Measurements from ENCODE around the gene NUDT8.

NUDT8 gene

DNA sequence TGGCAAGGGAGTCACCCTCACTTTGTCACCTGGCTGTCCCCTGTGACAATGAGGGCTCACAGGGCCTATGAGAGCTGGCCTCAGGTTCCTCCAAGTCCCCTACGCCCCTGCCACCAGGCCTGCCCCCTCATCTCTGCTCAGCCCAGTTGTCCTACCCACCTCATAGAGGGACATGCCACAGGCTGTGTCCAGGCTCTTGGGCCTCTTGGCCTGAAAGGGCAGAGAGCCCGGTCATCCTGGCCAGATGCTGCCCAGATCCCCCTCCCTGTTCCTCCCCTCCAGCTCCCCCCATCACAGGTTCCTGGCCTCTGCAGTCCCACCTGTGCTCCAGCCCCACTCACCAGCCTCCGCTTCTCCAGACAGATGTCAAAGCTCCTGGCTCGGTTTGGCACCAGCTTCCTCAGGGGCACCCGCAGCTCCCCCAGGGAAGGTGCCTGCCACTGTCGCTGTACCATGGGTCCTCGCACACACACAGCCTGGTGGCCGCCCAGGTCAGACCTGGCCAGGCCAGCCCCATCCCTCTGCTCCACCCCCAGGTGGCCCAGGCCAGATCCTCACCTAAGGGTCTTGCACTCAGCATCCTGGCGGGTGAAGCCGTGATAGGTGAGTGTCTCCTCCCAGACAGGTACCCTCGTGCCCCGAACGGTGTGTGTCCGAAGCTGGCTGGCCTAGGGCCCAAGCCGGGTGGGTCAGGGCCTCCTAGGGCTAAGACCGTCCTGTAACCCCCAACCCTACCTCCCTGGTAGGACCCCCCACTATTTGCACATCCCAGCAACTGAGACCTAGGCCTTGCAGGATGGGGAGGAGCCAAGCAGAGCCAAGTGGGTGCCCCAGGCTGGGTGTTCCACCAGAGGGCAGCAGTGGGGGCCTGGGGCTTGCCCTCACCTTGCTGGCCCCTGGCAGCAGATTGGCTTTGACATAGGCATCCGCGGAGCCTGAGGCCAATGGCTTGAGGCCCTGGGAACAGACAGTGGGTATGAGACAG is 14.7 kb downstream of the NUDT8 start:
- peaks cover 3% of the 10 kb centered on the region for H3K27me3 ChIP-seq (ENCODE audit: control insufficient read depth, insufficient read depth, low read length)
- peaks cover 17% of the 10 kb centered on the region for H3K36me3 ChIP-seq (ENCODE audit: control insufficient read depth, insufficient read depth, low read length)
- no peak overlapping the region for H3K9ac ChIP-seq (ENCODE audit: low read length)
- peak overlapping the region; percentile 69 for H3K4me3 ChIP-seq (ENCODE audit: low read length)
- no peak overlapping the region for H3K27ac ChIP-seq (ENCODE audit: low read depth, low read length)
- H3K4me1 ChIP-seq (ENCODE audit: control insufficient read depth, insufficient read depth, low read length) = no peaks in the 10 kb centered on the region

DNA sequence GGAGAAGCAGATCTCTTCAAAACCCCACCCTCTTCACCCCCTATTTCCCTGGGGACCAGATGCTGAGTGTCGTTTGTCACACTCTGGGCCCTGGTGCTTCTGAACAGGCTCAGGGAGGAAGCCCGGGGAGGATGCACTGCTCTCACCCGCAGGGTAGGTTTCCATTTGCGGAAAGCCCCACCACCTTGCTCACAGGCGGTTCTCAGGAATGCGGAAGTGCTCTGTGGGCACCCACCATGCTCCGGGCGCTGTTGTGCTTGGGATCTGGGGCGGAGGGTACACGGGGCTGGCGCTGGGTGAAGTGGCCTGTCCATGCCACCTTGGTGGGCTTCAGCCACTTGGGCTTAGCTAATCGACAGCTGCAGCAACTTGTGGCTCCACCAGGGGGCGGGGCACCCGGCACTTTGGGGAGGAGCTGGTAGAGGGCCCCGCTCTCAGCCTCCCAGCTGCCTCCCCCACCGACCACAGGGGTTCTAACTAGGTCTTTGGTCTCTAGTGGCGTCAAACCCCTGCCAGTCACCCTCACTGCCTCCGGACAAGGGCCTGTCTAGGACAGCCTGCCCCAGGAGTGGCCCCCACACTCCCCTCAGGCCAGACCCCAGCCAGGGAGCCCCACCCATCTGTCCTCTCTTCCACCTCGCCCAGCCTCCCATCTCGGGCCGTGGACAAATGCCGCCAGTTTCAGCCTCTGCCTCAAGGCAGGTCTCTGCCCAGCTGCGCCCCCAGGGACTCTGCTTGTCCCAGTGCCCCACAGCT is 15.6 kb downstream of the NUDT8 start:
- H3K27me3 ChIP-seq (ENCODE audit: control insufficient read depth, insufficient read depth, low read length) = peaks cover 3% of the 10 kb centered on the region
- H3K36me3 ChIP-seq (ENCODE audit: control insufficient read depth, insufficient read depth, low read length) = peaks cover 21% of the 10 kb centered on the region
- no peak overlapping the region for H3K27ac ChIP-seq (ENCODE audit: low read depth, low read length)
- peak overlapping the region; percentile 69 for H3K4me3 ChIP-seq (ENCODE audit: low read length)
- H3K4me1 ChIP-seq (ENCODE audit: control insufficient read depth, insufficient read depth, low read length) = no peaks in the 10 kb centered on the region
- H3K9ac ChIP-seq (ENCODE audit: low read length) = peak overlapping the region; percentile 19

GRCh38 chr11:67613313-67613959 is 16.3 kb downstream of the NUDT8 start:
- H3K4me3 ChIP-seq (ENCODE audit: low read length) = peak overlapping the region; percentile 69
- H3K36me3 ChIP-seq (ENCODE audit: control insufficient read depth, insufficient read depth, low read length) = peaks cover 27% of the 10 kb centered on the region
- H3K4me1 ChIP-seq (ENCODE audit: control insufficient read depth, insufficient read depth, low read length) = no peaks in the 10 kb centered on the region
- peaks cover 3% of the 10 kb centered on the region for H3K27me3 ChIP-seq (ENCODE audit: control insufficient read depth, insufficient read depth, low read length)
- H3K27ac ChIP-seq (ENCODE audit: low read depth, low read length) = no peak overlapping the region
- peak overlapping the region; percentile 19 for H3K9ac ChIP-seq (ENCODE audit: low read length)

GRCh38 chr11:67612751-67613150 is 17.0 kb downstream of the NUDT8 start:
- H3K9ac ChIP-seq (ENCODE audit: low read length) = no peak overlapping the region
- peaks cover 3% of the 10 kb centered on the region for H3K27me3 ChIP-seq (ENCODE audit: control insufficient read depth, insufficient read depth, low read length)
- H3K4me3 ChIP-seq (ENCODE audit: low read length) = no peak overlapping the region
- no peak overlapping the region for H3K27ac ChIP-seq (ENCODE audit: low read depth, low read length)
- peaks cover 27% of the 10 kb centered on the region for H3K36me3 ChIP-seq (ENCODE audit: control insufficient read depth, insufficient read depth, low read length)
- no peaks in the 10 kb centered on the region for H3K4me1 ChIP-seq (ENCODE audit: control insufficient read depth, insufficient read depth, low read length)

GRCh38 chr11:67611704-67612587 is 17.8 kb downstream of the NUDT8 start:
- Histone ChIP-seq H3K4me3 (ENCODE audit: low read length) (no peak overlapping the region), H3K4me1 (ENCODE audit: control insufficient read depth, insufficient read depth, low read length) (peaks cover 5% of the 10 kb centered on the region), H3K9ac (ENCODE audit: low read length) (no peak overlapping the region), H3K27me3 (ENCODE audit: control insufficient read depth, insufficient read depth, low read length) (peaks cover 3% of the 10 kb centered on the region), H3K36me3 (ENCODE audit: control insufficient read depth, insufficient read depth, low read length) (peaks cover 27% of the 10 kb centered on the region), H3K27ac (ENCODE audit: low read depth, low read length) (no peak overlapping the region)

DNA sequence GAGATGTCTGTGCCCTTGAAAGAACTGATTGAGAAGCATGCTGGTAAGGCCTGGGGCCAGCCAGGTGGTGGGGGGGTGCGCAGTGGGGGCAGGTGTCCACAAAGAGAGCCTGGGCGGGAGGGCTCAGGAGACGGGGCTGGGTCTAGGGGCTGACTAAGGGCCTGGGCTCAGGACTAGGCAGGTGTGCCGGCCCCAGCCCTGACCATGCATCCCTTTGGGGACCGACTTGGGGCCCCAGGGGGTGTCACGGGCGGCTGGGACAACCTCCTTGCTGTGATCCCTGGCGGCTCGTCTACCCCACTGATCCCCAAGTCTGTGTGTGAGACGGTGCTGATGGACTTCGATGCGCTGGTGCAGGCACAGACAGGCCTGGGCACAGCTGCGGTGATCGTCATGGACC is 18.6 kb downstream of the NUDT8 start:
- H3K36me3 ChIP-seq (ENCODE audit: control insufficient read depth, insufficient read depth, low read length) = peaks cover 27% of the 10 kb centered on the region
- no peak overlapping the region for H3K27ac ChIP-seq (ENCODE audit: low read depth, low read length)
- no peak overlapping the region for H3K9ac ChIP-seq (ENCODE audit: low read length)
- peaks cover 5% of the 10 kb centered on the region for H3K4me1 ChIP-seq (ENCODE audit: control insufficient read depth, insufficient read depth, low read length)
- H3K4me3 ChIP-seq (ENCODE audit: low read length) = no peak overlapping the region
- peaks cover 3% of the 10 kb centered on the region for H3K27me3 ChIP-seq (ENCODE audit: control insufficient read depth, insufficient read depth, low read length)

GRCh38 chr11:67610302-67610868 is 19.4 kb downstream of the NUDT8 start:
- peaks cover 27% of the 10 kb centered on the region for H3K36me3 ChIP-seq (ENCODE audit: control insufficient read depth, insufficient read depth, low read length)
- peaks cover 5% of the 10 kb centered on the region for H3K4me1 ChIP-seq (ENCODE audit: control insufficient read depth, insufficient read depth, low read length)

GRCh38 chr11:67609316-67609715 is 20.4 kb downstream of the NUDT8 start:
- H3K4me3 ChIP-seq (ENCODE audit: low read length) = no peak overlapping the region
- H3K27me3 ChIP-seq (ENCODE audit: control insufficient read depth, insufficient read depth, low read length) = no peaks in the 10 kb centered on the region
- H3K36me3 ChIP-seq (ENCODE audit: control insufficient read depth, insufficient read depth, low read length) = peaks cover 27% of the 10 kb centered on the region
- H3K27ac ChIP-seq (ENCODE audit: low read depth, low read length) = no peak overlapping the region
- peaks cover 5% of the 10 kb centered on the region for H3K4me1 ChIP-seq (ENCODE audit: control insufficient read depth, insufficient read depth, low read length)
- H3K9ac ChIP-seq (ENCODE audit: low read length) = no peak overlapping the region

More at GRCh38 chr11:67610302-67610868, 19.4 kb downstream of the NUDT8 start:
- no peak overlapping the region for H3K27ac ChIP-seq (ENCODE audit: low read depth, low read length)
- H3K27me3 ChIP-seq (ENCODE audit: control insufficient read depth, insufficient read depth, low read length) = no peaks in the 10 kb centered on the region
- no peak overlapping the region for H3K4me3 ChIP-seq (ENCODE audit: low read length)
- H3K9ac ChIP-seq (ENCODE audit: low read length) = no peak overlapping the region

DNA sequence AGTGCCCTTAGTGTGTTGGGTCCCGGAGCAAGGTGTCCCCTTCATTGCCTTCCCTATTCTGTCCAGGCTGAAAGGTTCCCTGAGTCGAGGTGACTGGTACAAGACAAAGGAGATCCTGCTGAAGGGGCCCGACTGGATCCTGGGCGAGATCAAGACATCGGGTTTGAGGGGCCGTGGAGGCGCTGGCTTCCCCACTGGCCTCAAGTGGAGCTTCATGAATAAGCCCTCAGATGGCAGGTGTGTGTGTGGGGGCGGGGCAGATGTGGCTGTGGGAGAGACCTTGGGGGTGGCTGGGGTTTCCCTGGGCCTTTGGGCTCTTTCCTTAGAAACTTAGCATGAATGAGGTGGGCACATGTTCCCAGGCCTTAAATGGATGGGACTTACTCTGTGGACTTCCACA is 21.3 kb downstream of the NUDT8 start:
- peaks cover 5% of the 10 kb centered on the region for H3K4me1 ChIP-seq (ENCODE audit: control insufficient read depth, insufficient read depth, low read length)
- peaks cover 27% of the 10 kb centered on the region for H3K36me3 ChIP-seq (ENCODE audit: control insufficient read depth, insufficient read depth, low read length)
- H3K9ac ChIP-seq (ENCODE audit: low read length) = no peak overlapping the region
- no peak overlapping the region for H3K4me3 ChIP-seq (ENCODE audit: low read length)
- H3K27me3 ChIP-seq (ENCODE audit: control insufficient read depth, insufficient read depth, low read length) = no peaks in the 10 kb centered on the region
- no peak overlapping the region for H3K27ac ChIP-seq (ENCODE audit: low read depth, low read length)

DNA sequence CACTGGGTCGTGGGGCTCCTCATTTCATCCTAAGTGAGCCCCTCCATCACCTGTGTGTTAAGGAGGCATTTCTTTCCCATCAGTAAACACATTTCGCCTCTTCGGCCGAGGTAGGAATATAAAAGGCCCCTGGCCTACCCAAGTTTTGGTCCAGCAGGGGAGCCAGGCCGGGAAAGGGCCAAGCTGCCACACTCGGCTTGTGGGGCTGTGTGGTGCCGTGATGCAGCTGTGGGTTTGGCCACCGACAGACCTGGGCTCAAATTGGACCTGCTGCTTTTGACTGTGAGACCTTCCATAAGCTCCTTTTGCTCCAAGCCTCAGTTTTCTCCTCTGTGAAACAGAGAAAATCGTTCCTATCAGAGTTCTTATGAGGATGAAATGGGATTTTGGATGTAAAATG is 22.2 kb downstream of the NUDT8 start:
- Histone ChIP-seq H3K4me3 (ENCODE audit: low read length) (peak overlapping the region; percentile 72), H3K36me3 (ENCODE audit: control insufficient read depth, insufficient read depth, low read length) (peaks cover 27% of the 10 kb centered on the region), H3K9ac (ENCODE audit: low read length) (peak overlapping the region; percentile 83), H3K27me3 (ENCODE audit: control insufficient read depth, insufficient read depth, low read length) (no peaks in the 10 kb centered on the region), H3K27ac (ENCODE audit: low read depth, low read length) (no peak overlapping the region), H3K4me1 (ENCODE audit: control insufficient read depth, insufficient read depth, low read length) (peaks cover 5% of the 10 kb centered on the region)

DNA sequence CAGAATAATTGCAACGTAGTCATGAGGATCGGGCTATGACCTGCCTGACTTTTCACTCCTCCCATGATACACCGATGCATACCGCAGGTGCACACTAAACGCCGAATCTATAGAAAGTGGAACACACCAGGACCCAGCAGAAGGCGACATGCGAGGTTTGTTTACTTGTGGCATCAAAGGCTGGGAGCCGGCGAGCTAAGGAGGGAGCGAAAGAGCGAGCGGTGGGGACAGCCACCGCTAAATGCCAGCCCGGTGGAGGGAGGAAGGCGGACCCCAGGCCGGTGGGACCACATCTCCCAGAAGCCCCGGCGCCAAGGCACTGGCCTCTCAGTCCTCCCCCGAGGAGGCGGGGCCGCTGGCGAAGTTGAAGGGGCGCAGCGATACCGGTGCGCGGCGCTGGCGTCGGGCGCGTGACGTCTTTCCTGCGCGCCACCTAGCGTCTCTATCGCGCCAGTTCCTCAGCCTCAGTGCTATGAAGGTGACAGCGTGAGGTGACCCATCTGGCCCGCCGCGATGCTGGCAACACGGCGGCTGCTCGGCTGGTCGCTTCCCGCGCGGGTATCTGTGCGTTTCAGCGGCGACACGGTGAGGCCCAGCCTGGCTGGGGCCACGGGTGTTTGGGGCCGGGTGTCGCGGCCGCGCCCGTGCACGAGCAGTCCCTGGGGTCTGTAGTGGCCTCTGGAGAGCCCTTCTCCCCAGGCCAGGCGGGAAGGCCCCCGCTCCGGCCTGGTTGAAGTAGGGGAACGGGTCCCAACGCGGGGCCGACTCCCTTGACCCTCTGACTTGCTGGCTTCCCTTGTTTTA is 23.0 kb downstream of the NUDT8 start, which contains the start of gene NDUFV1:
Gene NDUFV1 (plus strand): TSS at position 445 of the 804 bp plus-strand sequence. CDS start 69 bp downstream, at position 514.
- Histone ChIP-seq H3K27ac (ENCODE audit: low read depth, low read length) (peak within 1 kb of the TSS; percentile 81), H3K36me3 (ENCODE audit: control insufficient read depth, insufficient read depth, low read length) (peaks cover 21% of the 10 kb centered on the region), H3K9ac (ENCODE audit: low read length) (peak within 1 kb of the TSS; percentile 83), H3K4me3 (ENCODE audit: low read length) (peak within 1 kb of the TSS; percentile 72), H3K27me3 (ENCODE audit: control insufficient read depth, insufficient read depth, low read length) (no peaks in the 10 kb centered on the region), H3K4me1 (ENCODE audit: control insufficient read depth, insufficient read depth, low read length) (peaks cover 5% of the 10 kb centered on the region)

All from rectal smooth muscle tissue (tissue), 1 donor.